ENCODE results near the gene MTG1. TPM values are rescaled to one million over a fixed set of nuclear protein-coding genes. Genes with fewer than 3 reads are reported as not detected.

The MTG1 gene
- total RNA-seq, 1 donor from 2014 or later, result 65.2 TPM

DNA sequence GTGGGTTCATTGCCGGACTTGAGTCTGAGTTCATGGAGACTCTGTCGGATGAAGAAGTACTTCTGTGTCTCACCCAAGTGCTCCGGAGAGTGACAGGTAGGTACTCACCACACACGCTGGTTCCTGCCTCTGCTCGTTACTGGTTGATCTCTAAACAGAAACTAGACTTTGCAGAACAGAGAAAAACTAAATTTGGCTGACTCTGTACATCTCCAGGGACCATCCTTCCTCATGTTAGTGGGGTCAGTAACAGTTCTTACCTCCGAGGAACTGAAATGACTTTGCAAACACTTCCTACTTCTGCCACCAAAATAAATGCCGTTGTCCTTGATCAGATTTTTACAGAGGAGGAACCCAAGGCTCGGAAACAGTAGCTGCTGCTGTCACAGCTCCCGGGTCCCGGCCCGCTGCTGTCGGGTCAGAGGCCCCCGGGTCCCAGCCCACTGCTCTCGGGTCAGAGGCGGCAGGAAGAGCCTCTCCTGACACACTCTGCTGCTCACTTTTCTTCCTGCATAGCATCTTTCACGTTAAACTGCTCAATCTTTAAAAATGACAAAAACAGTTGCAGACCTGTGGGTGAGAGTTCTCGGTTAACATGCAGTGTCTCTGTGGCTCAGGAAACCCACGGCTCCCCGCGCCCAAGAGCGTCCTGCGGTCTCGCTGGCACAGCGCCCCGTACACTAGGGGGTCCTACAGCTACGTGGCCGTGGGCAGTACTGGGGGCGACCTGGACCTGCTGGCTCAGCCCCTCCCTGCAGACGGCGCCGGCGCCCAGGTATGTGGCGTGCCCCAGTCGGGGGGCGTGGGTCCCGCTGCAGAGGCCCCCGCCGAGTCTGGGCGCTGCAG is 4.8 kb upstream of the MTG1 start:
- Mint-ChIP-seq H3K27me3 (ENCODE audit: unreplicated experiment) (no peaks in the 10 kb centered on the region), H3K4me1 (ENCODE audit: unreplicated experiment) (peaks cover 3% of the 10 kb centered on the region), H3K27ac (ENCODE audit: unreplicated experiment) (no peak overlapping the region), H3K9me3 (ENCODE audit: unreplicated experiment) (no peaks in the 10 kb centered on the region), H3K36me3 (ENCODE audit: unreplicated experiment) (peaks cover 3% of the 10 kb centered on the region), H3K4me3 (ENCODE audit: unreplicated experiment) (no peak overlapping the region)
- TF ChIP-seq, protein P1, sequence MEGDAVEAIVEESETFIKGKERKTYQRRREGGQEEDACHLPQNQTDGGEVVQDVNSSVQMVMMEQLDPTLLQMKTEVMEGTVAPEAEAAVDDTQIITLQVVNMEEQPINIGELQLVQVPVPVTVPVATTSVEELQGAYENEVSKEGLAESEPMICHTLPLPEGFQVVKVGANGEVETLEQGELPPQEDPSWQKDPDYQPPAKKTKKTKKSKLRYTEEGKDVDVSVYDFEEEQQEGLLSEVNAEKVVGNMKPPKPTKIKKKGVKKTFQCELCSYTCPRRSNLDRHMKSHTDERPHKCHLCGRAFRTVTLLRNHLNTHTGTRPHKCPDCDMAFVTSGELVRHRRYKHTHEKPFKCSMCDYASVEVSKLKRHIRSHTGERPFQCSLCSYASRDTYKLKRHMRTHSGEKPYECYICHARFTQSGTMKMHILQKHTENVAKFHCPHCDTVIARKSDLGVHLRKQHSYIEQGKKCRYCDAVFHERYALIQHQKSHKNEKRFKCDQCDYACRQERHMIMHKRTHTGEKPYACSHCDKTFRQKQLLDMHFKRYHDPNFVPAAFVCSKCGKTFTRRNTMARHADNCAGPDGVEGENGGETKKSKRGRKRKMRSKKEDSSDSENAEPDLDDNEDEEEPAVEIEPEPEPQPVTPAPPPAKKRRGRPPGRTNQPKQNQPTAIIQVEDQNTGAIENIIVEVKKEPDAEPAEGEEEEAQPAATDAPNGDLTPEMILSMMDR (IDR thresholded peaks at IDR 0.05), result no peak
- DNase-seq (ENCODE audit: extremely low spot score, unreplicated experiment), result no peak

DNA sequence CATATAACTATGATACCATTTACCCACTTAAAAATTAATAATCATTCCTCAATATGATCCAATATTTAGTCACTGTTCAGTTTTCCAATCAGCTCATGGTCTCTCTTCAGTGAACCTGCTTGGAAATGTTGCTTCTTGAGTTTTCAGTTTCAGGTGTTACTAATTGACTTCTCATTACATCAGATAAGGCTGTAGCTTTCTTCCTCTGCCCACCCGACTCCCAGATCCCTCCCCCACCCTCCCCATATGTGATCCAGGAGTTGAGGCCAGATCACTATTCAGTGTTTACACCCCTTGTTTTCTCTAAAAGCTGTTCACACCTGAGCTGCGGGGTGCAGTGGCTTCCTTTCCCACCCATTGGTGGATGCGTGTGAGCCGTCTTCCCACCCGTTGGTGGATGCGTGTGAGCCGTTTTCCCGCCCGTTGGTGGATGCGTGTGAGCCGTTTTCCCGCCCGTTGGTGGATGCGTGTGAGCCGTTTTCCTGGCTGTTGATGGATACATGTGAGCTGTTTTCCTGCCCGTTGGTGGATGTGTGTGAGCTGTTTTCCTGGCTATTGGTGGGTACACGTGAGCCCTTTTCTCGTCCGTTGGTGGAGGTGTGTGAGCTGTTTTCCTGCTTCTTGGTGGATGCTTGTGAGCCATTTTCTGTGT is 3.2 kb upstream of the MTG1 start:
- H3K27ac Mint-ChIP-seq (ENCODE audit: unreplicated experiment), result no peak overlapping the region
- TF ChIP-seq, protein P1 (IDR thresholded peaks at IDR 0.05), result no peak
- H3K36me3 Mint-ChIP-seq (ENCODE audit: unreplicated experiment), result peaks cover 4% of the 10 kb centered on the region
- peaks cover 13% of the 10 kb centered on the region for H3K4me1 Mint-ChIP-seq (ENCODE audit: unreplicated experiment)
- H3K4me3 Mint-ChIP-seq (ENCODE audit: unreplicated experiment), result no peak overlapping the region
- H3K27me3 Mint-ChIP-seq (ENCODE audit: unreplicated experiment), result no peaks in the 10 kb centered on the region
- H3K9me3 Mint-ChIP-seq (ENCODE audit: unreplicated experiment), result no peaks in the 10 kb centered on the region
- no peak for DNase-seq (ENCODE audit: extremely low spot score, unreplicated experiment)

DNA sequence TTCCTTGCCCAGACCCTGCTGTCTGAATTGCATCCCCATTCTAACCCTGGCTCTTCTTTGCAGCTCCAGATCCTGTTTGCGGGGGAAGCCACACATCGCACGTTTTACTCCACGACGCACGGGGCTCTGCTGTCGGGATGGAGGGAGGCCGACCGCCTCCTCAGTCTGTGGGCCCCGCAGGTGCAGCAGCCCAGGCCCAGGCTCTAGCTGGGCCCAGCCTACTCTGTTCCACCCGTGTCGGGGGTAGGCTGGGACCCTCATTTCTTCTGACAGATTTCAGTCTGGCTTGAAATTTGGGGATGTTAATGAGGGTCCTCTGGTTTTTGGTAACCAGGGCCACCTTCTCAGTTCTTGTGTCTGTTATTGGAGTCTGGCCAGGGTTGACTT is 2.7 kb upstream of the MTG1 start:
- no peaks in the 10 kb centered on the region for H3K27me3 Mint-ChIP-seq (ENCODE audit: unreplicated experiment)
- peaks cover 3% of the 10 kb centered on the region for H3K36me3 Mint-ChIP-seq (ENCODE audit: unreplicated experiment)
- no peak overlapping the region for H3K27ac Mint-ChIP-seq (ENCODE audit: unreplicated experiment)
- no peak for DNase-seq (ENCODE audit: extremely low spot score, unreplicated experiment)
- TF ChIP-seq, protein P1 (IDR thresholded peaks at IDR 0.05), result no peak
- H3K4me1 Mint-ChIP-seq (ENCODE audit: unreplicated experiment), result peaks cover 13% of the 10 kb centered on the region
- H3K4me3 Mint-ChIP-seq (ENCODE audit: unreplicated experiment), result no peak overlapping the region
- H3K9me3 Mint-ChIP-seq (ENCODE audit: unreplicated experiment), result no peaks in the 10 kb centered on the region

DNA sequence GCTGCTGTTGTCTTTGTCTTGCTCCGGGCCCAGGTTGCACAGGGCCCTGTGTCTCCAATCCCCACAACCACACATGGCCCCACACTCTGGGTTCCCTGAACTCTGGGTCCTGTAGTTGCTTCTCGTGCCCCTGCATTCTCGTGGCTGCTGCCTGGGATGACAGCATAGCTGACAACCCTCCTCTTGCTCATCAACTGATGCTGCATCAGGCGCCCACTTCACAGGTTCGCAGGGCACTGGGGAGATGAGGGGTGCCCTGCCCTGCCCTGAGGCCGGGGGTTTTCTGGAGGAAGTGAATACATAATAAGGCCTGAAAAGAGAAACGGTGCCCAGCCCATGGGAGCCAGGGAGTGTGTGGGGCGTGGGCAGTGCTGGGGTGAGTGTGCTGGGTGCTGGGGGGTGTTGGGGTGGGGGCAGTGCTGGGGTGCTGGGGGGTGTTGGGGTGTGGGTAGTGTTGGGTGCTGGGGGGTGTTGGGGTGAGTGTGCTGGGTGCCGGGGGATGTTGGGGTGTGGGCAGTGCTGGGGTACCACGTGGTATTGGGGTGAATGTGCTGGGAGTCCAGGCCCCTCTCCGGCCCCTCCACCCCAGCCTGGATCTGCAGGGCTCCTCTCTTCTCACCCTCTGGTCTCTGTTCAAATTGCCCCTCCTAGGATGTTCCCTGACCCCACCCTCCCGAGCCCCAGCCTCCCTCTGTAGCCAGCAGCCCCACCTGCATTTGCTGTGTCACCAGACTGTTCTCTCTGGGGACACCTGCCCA is 2.0 kb upstream of the MTG1 start:
- H3K27me3 Mint-ChIP-seq (ENCODE audit: unreplicated experiment), result no peaks in the 10 kb centered on the region
- H3K4me1 Mint-ChIP-seq (ENCODE audit: unreplicated experiment), result peaks cover 13% of the 10 kb centered on the region
- H3K36me3 Mint-ChIP-seq (ENCODE audit: unreplicated experiment), result peaks cover 5% of the 10 kb centered on the region
- H3K9me3 Mint-ChIP-seq (ENCODE audit: unreplicated experiment), result no peaks in the 10 kb centered on the region
- TF ChIP-seq, protein P1 (IDR thresholded peaks at IDR 0.05), result no peak
- DNase-seq (ENCODE audit: extremely low spot score, unreplicated experiment), result no peak
- no peak overlapping the region for H3K27ac Mint-ChIP-seq (ENCODE audit: unreplicated experiment)
- H3K4me3 Mint-ChIP-seq (ENCODE audit: unreplicated experiment), result no peak overlapping the region

All from osteocyte (in vitro differentiated cells).